SH-SY5Y (cell line): ENCODE measurements around the gene MCFD2.

Experiments used
- GATA2 ChIP-seq: IDR thresholded peaks from 2 replicates; pipeline ENCODE4 v1.6.1; 2011; ENCODE audit warnings: mild to moderate bottlenecking, low read depth, low read length
- GATA3 ChIP-seq: IDR thresholded peaks from 2 replicates; pipeline ENCODE4 v1.6.1; 2011; ENCODE audit warnings: low read depth, mild to moderate bottlenecking, low read length, moderate library complexity

DNA sequence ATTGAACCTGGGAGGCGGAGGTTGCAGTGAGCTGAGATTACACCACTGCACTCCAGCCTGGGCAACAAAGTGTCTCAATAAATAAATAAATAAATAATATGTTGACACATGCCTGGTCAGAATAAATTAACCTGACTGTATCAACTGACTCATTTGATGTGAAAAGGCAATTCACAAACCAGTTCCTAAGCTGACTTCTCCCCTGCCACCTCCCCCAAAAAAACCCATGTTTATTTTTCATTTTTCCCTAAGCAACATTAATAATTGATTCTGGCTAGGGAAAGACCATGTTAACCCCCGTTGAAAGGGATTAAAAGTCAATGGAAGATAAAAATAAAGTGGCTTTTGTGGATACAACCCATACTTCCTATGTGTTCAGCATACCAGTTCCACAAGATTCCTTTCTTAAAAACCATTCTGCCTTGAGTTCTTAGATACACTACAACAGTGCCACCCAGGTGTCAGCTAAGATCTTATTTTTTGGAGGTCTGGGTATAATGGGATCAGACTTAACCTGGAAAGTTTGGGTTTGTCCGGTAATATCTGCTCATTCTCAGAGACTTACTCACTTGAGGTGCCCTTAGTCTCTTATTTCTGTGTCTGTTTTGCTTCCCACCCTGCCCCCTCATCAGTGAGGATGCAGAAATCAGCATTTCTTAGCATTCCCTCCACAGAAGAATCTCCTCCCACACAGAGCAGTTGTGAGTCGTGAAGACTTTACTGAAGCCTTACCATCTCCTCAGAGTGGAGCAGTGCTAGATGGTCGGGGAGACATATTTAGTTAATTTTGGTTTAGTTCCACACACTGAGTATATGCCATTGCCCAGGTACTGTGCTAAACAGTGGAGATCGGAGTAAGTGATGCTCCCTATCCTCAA, 10.1 kb upstream of the MCFD2 start:
- TF ChIP-seq GATA3 (no peak), GATA2 (no peak)
